Panc1 (cell line): ENCODE measurements around the gene ARHGAP31. TPM values are rescaled to one million over a fixed set of nuclear protein-coding genes. Genes with fewer than 3 reads are reported as not detected.

Experiments
- ATAC-seq: fragments of 200-7000 bp; cut with Tn5 transposase; 2 replicates; pipeline ENCODE4 v1.9.1; 2020; ENCODE audit warnings: mild to moderate bottlenecking, moderate library complexity
- BruUV-seq: library from RNA; stranded (reverse); fragments of 400-500 nt; replicated peaks from 2 replicates; lab custom pipeline; 2021; lab: Mats Ljungman, UMichigan
- CTCF ChIA-PET: fragments of 300-600 bp; sonication (Branson Sonifier 250); formaldehyde crosslinking; loops from one replicate; lab custom pipeline; 2022; ENCODE audit warnings: antibody characterized with exemption; lab: Charles Lee
- POLR2A ChIA-PET: fragments of 300-600 bp; sonication (Branson Sonifier 250); formaldehyde crosslinking; loops from one replicate; lab custom pipeline; 2022; ENCODE audit warnings: antibody characterized with exemption; lab: Charles Lee
- DNase-seq: peaks from one replicate; pipeline ENCODE4 v3.0.0-alpha.2; 2010; ENCODE audit warnings: low read depth, low spot score
- H3K27ac ChIP-seq: 2 replicates; pipeline ENCODE4 v1.5.1; 2011; ENCODE audit warnings: mild to moderate bottlenecking, low read length, inconsistent platforms
- H3K27me3 ChIP-seq: fragments of 200-500 bp; sonication (Bioruptor generic); 2 replicates; pipeline ENCODE4 v1.6.0; 2014; ENCODE audit warnings: low read length, inconsistent platforms; ENCODE audit not compliant: control insufficient read depth, insufficient read depth
- H3K36me3 ChIP-seq: fragments of 200-500 bp; sonication (Bioruptor generic); 2 replicates; pipeline ENCODE4 v1.5.1; 2014; ENCODE audit warnings: inconsistent platforms, mild to moderate bottlenecking, low read length, moderate library complexity; ENCODE audit not compliant: control insufficient read depth, insufficient read depth
- H3K4me1 ChIP-seq: 2 replicates; pipeline ENCODE4 v1.5.1; 2011; ENCODE audit warnings: inconsistent platforms, mild to moderate bottlenecking, low read length, moderate library complexity; ENCODE audit not compliant: control insufficient read depth, insufficient read depth
- H3K4me3 ChIP-seq, 2 experiments: 2 replicates each; pipeline ENCODE4 v1.5.1; 2011 to 2012; ENCODE audit warnings: low read depth in 2 of 2, low read length in 2 of 2, mild to moderate bottlenecking in 2 of 2, inconsistent platforms in 1 of 2, moderate library complexity in 1 of 2
- H3K9me3 ChIP-seq: fragments of 200-500 bp; sonication (Bioruptor generic); 2 replicates; pipeline ENCODE4 v1.5.1; 2014; ENCODE audit warnings: low read depth, mild to moderate bottlenecking, inconsistent platforms, low read length, moderate library complexity; ENCODE audit not compliant: control insufficient read depth, insufficient read depth
- POLR2AphosphoS5 ChIP-seq: IDR thresholded peaks from 2 replicates; pipeline ENCODE4 v1.6.1; 2012; ENCODE audit warnings: mild to moderate bottlenecking, low read depth, low read length, moderate library complexity
- SIN3A ChIP-seq: IDR thresholded peaks from 2 replicates; pipeline ENCODE4 v1.6.1; 2012; ENCODE audit warnings: low read depth, mild to moderate bottlenecking, low read length, moderate library complexity, borderline replicate concordance; ENCODE audit not compliant: insufficient read depth
- TCF7L2 ChIP-seq: IDR thresholded peaks from 2 replicates; pipeline ENCODE4 v1.6.1; 2011; ENCODE audit warnings: mild to moderate bottlenecking, low read depth, low read length, inconsistent platforms
- in situ Hi-C: cut with HindIII; loops from 2 replicates; pipeline ENCODE4 v1.10.0; 2016; ENCODE audit warnings: low sequenced_read_pairs, low pct_unique_long_range_greater_than_20kb
- intact Hi-C: fragments of 100-400 bp; cut with micrococcal nuclease; formaldehyde crosslinking; loops from one replicate; pipeline ENCODE4 v1.10.0; 2022; ENCODE audit not compliant: unreplicated experiment
- total RNA-seq: library from RNA; stranded (reverse); gene quantifications from one replicate; pipeline ENCODE4 v1.2.1, GENCODE V29; 2021; ENCODE audit not compliant: unreplicated experiment
- TF ChIP-seq, protein P1 (sequence below): fragments of 450-650 bp; IDR thresholded peaks from 2 replicates; pipeline ENCODE4 v1.5.1; 2017; ENCODE audit warnings: mild to moderate bottlenecking
- TF ChIP-seq, protein P2 (sequence below), 2 experiments: IDR thresholded peaks; 2 replicates each; pipeline ENCODE4 v1.6.1; 2011 to 2012; ENCODE audit warnings: low read depth in 2 of 2, control low read depth in 1 of 2, low read length in 1 of 2, mild to moderate bottlenecking in 1 of 2, moderate library complexity in 1 of 2; ENCODE audit not compliant: insufficient read depth in 1 of 2

ARHGAP31 gene
- total RNA-seq, 1 experiment from 2014 or later: 7.6 TPM

DNA sequence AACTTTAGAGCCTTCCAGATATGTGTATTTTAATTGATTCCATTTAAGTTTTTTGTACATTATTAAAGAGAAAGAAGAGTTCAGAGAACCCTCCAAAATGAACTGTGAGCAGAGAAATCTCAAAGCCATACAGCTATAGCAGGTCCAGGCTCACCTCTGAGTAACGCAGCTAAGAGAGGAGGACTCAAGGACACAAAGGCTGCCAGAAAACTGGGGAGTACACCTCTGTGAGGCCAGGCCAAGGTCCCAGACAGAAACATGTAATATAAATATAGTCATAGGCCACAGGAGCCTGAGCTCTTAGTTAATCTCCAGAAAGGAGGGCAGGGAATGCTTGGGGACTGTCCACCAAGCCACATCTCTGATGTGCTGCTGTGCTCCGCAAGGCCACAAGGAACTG lies 102.7 kb downstream of the ARHGAP31 start:
- no peaks in the 10 kb centered on the region for H3K9me3 ChIP-seq
- H3K27me3 ChIP-seq: no peaks in the 10 kb centered on the region
- intact Hi-C loops (no loop called here), in situ Hi-C loops (no loop called here)
- no peak for ATAC-seq
- TF ChIP-seq, protein P1, sequence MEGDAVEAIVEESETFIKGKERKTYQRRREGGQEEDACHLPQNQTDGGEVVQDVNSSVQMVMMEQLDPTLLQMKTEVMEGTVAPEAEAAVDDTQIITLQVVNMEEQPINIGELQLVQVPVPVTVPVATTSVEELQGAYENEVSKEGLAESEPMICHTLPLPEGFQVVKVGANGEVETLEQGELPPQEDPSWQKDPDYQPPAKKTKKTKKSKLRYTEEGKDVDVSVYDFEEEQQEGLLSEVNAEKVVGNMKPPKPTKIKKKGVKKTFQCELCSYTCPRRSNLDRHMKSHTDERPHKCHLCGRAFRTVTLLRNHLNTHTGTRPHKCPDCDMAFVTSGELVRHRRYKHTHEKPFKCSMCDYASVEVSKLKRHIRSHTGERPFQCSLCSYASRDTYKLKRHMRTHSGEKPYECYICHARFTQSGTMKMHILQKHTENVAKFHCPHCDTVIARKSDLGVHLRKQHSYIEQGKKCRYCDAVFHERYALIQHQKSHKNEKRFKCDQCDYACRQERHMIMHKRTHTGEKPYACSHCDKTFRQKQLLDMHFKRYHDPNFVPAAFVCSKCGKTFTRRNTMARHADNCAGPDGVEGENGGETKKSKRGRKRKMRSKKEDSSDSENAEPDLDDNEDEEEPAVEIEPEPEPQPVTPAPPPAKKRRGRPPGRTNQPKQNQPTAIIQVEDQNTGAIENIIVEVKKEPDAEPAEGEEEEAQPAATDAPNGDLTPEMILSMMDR: no peak
- TF ChIP-seq TCF7L2 (no peak), SIN3A (no peak), POLR2AphosphoS5 (no peak)
- TF ChIP-seq, protein P2, sequence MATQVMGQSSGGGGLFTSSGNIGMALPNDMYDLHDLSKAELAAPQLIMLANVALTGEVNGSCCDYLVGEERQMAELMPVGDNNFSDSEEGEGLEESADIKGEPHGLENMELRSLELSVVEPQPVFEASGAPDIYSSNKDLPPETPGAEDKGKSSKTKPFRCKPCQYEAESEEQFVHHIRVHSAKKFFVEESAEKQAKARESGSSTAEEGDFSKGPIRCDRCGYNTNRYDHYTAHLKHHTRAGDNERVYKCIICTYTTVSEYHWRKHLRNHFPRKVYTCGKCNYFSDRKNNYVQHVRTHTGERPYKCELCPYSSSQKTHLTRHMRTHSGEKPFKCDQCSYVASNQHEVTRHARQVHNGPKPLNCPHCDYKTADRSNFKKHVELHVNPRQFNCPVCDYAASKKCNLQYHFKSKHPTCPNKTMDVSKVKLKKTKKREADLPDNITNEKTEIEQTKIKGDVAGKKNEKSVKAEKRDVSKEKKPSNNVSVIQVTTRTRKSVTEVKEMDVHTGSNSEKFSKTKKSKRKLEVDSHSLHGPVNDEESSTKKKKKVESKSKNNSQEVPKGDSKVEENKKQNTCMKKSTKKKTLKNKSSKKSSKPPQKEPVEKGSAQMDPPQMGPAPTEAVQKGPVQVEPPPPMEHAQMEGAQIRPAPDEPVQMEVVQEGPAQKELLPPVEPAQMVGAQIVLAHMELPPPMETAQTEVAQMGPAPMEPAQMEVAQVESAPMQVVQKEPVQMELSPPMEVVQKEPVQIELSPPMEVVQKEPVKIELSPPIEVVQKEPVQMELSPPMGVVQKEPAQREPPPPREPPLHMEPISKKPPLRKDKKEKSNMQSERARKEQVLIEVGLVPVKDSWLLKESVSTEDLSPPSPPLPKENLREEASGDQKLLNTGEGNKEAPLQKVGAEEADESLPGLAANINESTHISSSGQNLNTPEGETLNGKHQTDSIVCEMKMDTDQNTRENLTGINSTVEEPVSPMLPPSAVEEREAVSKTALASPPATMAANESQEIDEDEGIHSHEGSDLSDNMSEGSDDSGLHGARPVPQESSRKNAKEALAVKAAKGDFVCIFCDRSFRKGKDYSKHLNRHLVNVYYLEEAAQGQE (IDR thresholded peaks at IDR 0.05; ENCODE audit: insufficient read depth in 1 of 2, low read depth in 2 of 2, low read length in 1 of 2): no peak
- no peak overlapping the region for H3K4me3 ChIP-seq
- DNase-seq: no peak
- no peak overlapping the region for H3K27ac ChIP-seq
- H3K4me1 ChIP-seq: no peaks in the 10 kb centered on the region
- CTCF ChIA-PET: no interaction called here
- no TSS peak for BruUV-seq
- POLR2A ChIA-PET: no interaction called here
- no peaks in the 10 kb centered on the region for H3K36me3 ChIP-seq

DNA sequence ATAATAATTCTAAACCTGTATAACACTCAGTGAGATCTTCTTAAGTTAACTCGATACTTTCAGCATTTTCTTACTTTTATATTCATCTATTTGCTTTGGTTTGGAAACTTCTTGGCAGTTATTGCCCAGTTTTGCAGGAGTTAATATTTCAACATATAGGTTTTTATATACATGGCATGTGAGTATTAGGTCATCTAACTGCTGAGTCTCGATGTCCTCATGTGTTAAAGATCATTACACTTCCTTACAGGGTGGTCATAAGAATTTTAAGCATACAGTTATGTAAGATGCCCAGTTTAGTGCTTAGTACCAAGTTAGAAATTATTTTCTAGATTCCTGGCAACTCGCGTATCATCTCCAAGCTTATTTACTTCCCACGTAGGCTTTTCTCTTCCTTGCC lies 106.3 kb downstream of the ARHGAP31 start:
- Histone ChIP-seq H3K27ac (no peak overlapping the region), H3K9me3 (no peaks in the 10 kb centered on the region), H3K4me1 (no peaks in the 10 kb centered on the region), H3K27me3 (no peaks in the 10 kb centered on the region), H3K36me3 (no peaks in the 10 kb centered on the region), H3K4me3 (no peak overlapping the region)
- CTCF ChIA-PET: no interaction called here
- ATAC-seq (no peak), DNase-seq (no peak)
- POLR2A ChIA-PET: no interaction called here
- in situ Hi-C loops (no loop called here), intact Hi-C loops (no loop called here)
- no TSS peak for BruUV-seq
- TF ChIP-seq SIN3A (no peak), TCF7L2 (no peak)
- TF ChIP-seq, protein P1: no peak
- TF ChIP-seq, protein P2 (IDR thresholded peaks at IDR 0.05; ENCODE audit: insufficient read depth in 1 of 2, low read depth in 2 of 2, low read length in 1 of 2): no peak
